WTC11 (cell line): ENCODE measurements around the gene CD3E. TPM values are rescaled to one million over a fixed set of nuclear protein-coding genes. Genes with fewer than 3 reads are reported as not detected.

Experiments used
- ATAC-seq: fragments of 200-7000 bp; cut with Tn5 transposase; 2 replicates; pipeline ENCODE4 v1.10.0; 2021; ENCODE audit warnings: mild to moderate bottlenecking, moderate library complexity
- Bru-seq: library from RNA; stranded (reverse); fragments of 400-500 nt; gene quantifications from one replicate; lab custom pipeline; 2021; lab: Mats Ljungman, UMichigan
- CTCF ChIA-PET: fragments of 300-600 bp; sonication (Branson Sonifier 250); formaldehyde crosslinking; loops from one replicate; lab custom pipeline; 2021; ENCODE audit warnings: antibody characterized with exemption; lab: Charles Lee
- POLR2A ChIA-PET: fragments of 350-600 bp; sonication (Branson Sonifier 250); formaldehyde crosslinking; loops from one replicate; lab custom pipeline; 2021; ENCODE audit warnings: antibody characterized with exemption; lab: Charles Lee
- DNase-seq: peaks from one replicate; pipeline ENCODE4 v3.0.0; 2021; ENCODE audit warnings: low spot score
- H3K27ac Mint-ChIP-seq: 2 replicates; pipeline ENCODE4 v1.8.0; 2021; ENCODE audit warnings: mixed read lengths
- H3K27me3 Mint-ChIP-seq: 2 replicates; pipeline ENCODE4 v1.8.0; 2021; ENCODE audit warnings: low read depth, mild to moderate bottlenecking, moderate library complexity, mixed read lengths
- H3K36me3 Mint-ChIP-seq: 2 replicates; pipeline ENCODE4 v1.8.0; 2021; ENCODE audit warnings: mixed read lengths
- H3K4me1 Mint-ChIP-seq: 2 replicates; pipeline ENCODE4 v1.8.0; 2022; ENCODE audit warnings: mixed read lengths
- H3K4me3 Mint-ChIP-seq: 2 replicates; pipeline ENCODE4 v1.8.0; 2021; ENCODE audit warnings: mild to moderate bottlenecking, moderate library complexity, mixed read lengths
- H3K9me3 Mint-ChIP-seq: 2 replicates; pipeline ENCODE4 v1.8.0; 2021; ENCODE audit warnings: mixed read lengths
- ATF2 ChIP-seq: sonication (generic); formaldehyde crosslinking; IDR thresholded peaks from 2 replicates; pipeline ENCODE4 v1.8.1; 2022; ENCODE audit warnings: low read depth, missing genetic modification reagents, borderline replicate concordance
- ATF3 ChIP-seq: sonication (generic); formaldehyde crosslinking; conservative IDR thresholded peaks from 2 replicates; pipeline ENCODE4 v1.8.1; 2022; ENCODE audit warnings: mild to moderate bottlenecking, missing genetic modification reagents
- CREM ChIP-seq: sonication (generic); formaldehyde crosslinking; IDR thresholded peaks from 2 replicates; pipeline ENCODE4 v1.8.1; 2022; ENCODE audit warnings: mild to moderate bottlenecking, missing genetic modification reagents, moderate library complexity
- E2F1 ChIP-seq: sonication (generic); formaldehyde crosslinking; IDR thresholded peaks from 2 replicates; pipeline ENCODE4 v1.8.0; 2022; ENCODE audit warnings: mild to moderate bottlenecking, missing genetic modification reagents
- ETV6 ChIP-seq: sonication (generic); formaldehyde crosslinking; IDR thresholded peaks from 2 replicates; pipeline ENCODE4 v1.8.1; 2022; ENCODE audit warnings: mild to moderate bottlenecking, missing genetic modification reagents
- GABPB1 ChIP-seq: sonication (generic); formaldehyde crosslinking; IDR thresholded peaks from 2 replicates; pipeline ENCODE4 v1.8.1; 2023; ENCODE audit warnings: mild to moderate bottlenecking, missing genetic modification reagents
- HMGXB4 ChIP-seq: sonication (generic); formaldehyde crosslinking; IDR thresholded peaks from 2 replicates; pipeline ENCODE4 v1.8.1; 2023; ENCODE audit warnings: mild to moderate bottlenecking, moderate library complexity, missing genetic modification reagents
- JAZF1 ChIP-seq: fragments of 250-450 bp; sonication (Bioruptor Pico); IDR thresholded peaks from 2 replicates; pipeline ENCODE4 v1.9.0; 2021; ENCODE audit warnings: moderate library complexity, mild to moderate bottlenecking, inconsistent platforms
- TEAD1 ChIP-seq: sonication (generic); formaldehyde crosslinking; IDR thresholded peaks from 2 replicates; pipeline ENCODE4 v1.8.0; 2022; ENCODE audit warnings: mild to moderate bottlenecking, missing genetic modification reagents
- ZNF121 ChIP-seq: sonication (generic); formaldehyde crosslinking; IDR thresholded peaks from 2 replicates; pipeline ENCODE4 v1.8.0; 2023; ENCODE audit warnings: missing genetic modification reagents
- ZNF423 ChIP-seq: fragments of 250-450 bp; sonication (Bioruptor Pico); IDR thresholded peaks from 2 replicates; pipeline ENCODE4 v2.1.2; 2022; ENCODE audit warnings: mild to moderate bottlenecking, moderate library complexity
- ZNF425 ChIP-seq: fragments of 250-450 bp; sonication (Bioruptor Pico); conservative IDR thresholded peaks from 2 replicates; pipeline ENCODE4 v1.9.0; 2021; ENCODE audit warnings: mild to moderate bottlenecking
- ZNF671 ChIP-seq: fragments of 250-450 bp; sonication (Bioruptor Pico); IDR thresholded peaks from 2 replicates; pipeline ENCODE4 v1.8.0; 2021; ENCODE audit warnings: mild to moderate bottlenecking
- long read RNA-seq, 3 experiments: library from RNA in 1 of 3; library from capped mRNA in 1 of 3; library from polyadenylated mRNA in 1 of 3; unstranded in 2 of 3; stranded (forward) in 1 of 3; transcript quantifications; one replicate each; pipeline ENCODE4 v2.0.0, GENCODE V29; 2021
- total RNA-seq: library from RNA; stranded (reverse); gene quantifications from 3 replicates; pipeline ENCODE4 v1.2.3, GENCODE V29; 2021
- TF ChIP-seq, protein P1 (sequence below): fragments of 250-450 bp; sonication (Bioruptor Pico); IDR thresholded peaks from 2 replicates; pipeline ENCODE4 v1.9.0; 2021; ENCODE audit warnings: mild to moderate bottlenecking
- TF ChIP-seq, protein P2 (sequence below): sonication (generic); formaldehyde crosslinking; IDR thresholded peaks from 2 replicates; pipeline ENCODE4 v1.8.0; 2022; ENCODE audit warnings: missing genetic modification reagents
- TF ChIP-seq, protein P3 (sequence below): sonication (generic); formaldehyde crosslinking; IDR thresholded peaks from 2 replicates; pipeline ENCODE4 v1.8.1; 2022; ENCODE audit warnings: low read depth, mild to moderate bottlenecking, moderate library complexity, missing genetic modification reagents, borderline replicate concordance

The CD3E gene
- total RNA-seq (0.85 to 1.0 TPM (median 0.87 TPM) in 3 replicates), Bru-seq, nascent RNA (percentile 4 among the genes with signal in this experiment)
- long read RNA-seq, experiment 1: 0 reads
- long read RNA-seq, experiment 2: 0 reads
- long read RNA-seq, experiment 3: 0 reads

GRCh38 chr11:118304568-118305248 lies at the start of gene CD3E:
Gene CD3E (plus strand): TSS chr11:118304730. CDS start chr11:118304953, 223 bp downstream.
- CTCF ChIA-PET: interaction anchor here (1.3 to 2.3 kb wide), 2 partner anchors 9 to 106 kb away, joined by 4 to 10 read pairs; no protein-coding TSS in a partner anchor
- Mint-ChIP-seq H3K27me3 (peaks cover 13% of the 10 kb centered on the region), H3K4me3 (no peak within 1 kb of the TSS), H3K36me3 (no peaks in the 10 kb centered on the region), H3K9me3 (no peaks in the 10 kb centered on the region), H3K27ac (no peak within 1 kb of the TSS), H3K4me1 (peaks cover 5% of the 10 kb centered on the region)
- ATAC-seq (no peak), DNase-seq (no peak)
- POLR2A ChIA-PET: no interaction called here
- no peak for TF ChIP-seq HMGXB4

- Mint-ChIP-seq H3K27me3 (peaks cover 83% of the 10 kb centered on the region), H3K4me1 (peaks cover 7% of the 10 kb centered on the region), H3K4me3 (no peak overlapping the region), H3K9me3 (peaks cover 9% of the 10 kb centered on the region), H3K27ac (no peak overlapping the region), H3K36me3 (no peaks in the 10 kb centered on the region)
- ChIA-PET POLR2A (no interaction called here), CTCF (interaction anchor here (1.8 kb wide), 1 partner anchor 60 kb away, joined by 5 read pairs; no protein-coding TSS in a partner anchor)
- ATAC-seq (peak; percentile 53), DNase-seq (no peak)
- TF ChIP-seq, protein P1, sequence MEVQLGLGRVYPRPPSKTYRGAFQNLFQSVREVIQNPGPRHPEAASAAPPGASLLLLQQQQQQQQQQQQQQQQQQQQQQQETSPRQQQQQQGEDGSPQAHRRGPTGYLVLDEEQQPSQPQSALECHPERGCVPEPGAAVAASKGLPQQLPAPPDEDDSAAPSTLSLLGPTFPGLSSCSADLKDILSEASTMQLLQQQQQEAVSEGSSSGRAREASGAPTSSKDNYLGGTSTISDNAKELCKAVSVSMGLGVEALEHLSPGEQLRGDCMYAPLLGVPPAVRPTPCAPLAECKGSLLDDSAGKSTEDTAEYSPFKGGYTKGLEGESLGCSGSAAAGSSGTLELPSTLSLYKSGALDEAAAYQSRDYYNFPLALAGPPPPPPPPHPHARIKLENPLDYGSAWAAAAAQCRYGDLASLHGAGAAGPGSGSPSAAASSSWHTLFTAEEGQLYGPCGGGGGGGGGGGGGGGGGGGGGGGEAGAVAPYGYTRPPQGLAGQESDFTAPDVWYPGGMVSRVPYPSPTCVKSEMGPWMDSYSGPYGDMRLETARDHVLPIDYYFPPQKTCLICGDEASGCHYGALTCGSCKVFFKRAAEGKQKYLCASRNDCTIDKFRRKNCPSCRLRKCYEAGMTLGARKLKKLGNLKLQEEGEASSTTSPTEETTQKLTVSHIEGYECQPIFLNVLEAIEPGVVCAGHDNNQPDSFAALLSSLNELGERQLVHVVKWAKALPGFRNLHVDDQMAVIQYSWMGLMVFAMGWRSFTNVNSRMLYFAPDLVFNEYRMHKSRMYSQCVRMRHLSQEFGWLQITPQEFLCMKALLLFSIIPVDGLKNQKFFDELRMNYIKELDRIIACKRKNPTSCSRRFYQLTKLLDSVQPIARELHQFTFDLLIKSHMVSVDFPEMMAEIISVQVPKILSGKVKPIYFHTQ (CRISPR knock-in tag): no peak
- TF ChIP-seq GABPB1 (CRISPR knock-in tag) (no peak), ZNF671 (CRISPR knock-in tag) (no peak), ATF2 (no peak), HMGXB4 (no peak), TEAD1 (no peak), ETV6 (CRISPR knock-in tag) (no peak), E2F1 (CRISPR knock-in tag) (no peak), ZNF121 (no peak), CREM (CRISPR knock-in tag) (no peak), ZNF425 (CRISPR knock-in tag) (no peak), ZNF423 (CRISPR knock-in tag) (no peak), JAZF1 (no peak), ATF3 (CRISPR knock-in tag) (no peak)
- TF ChIP-seq, protein P2, sequence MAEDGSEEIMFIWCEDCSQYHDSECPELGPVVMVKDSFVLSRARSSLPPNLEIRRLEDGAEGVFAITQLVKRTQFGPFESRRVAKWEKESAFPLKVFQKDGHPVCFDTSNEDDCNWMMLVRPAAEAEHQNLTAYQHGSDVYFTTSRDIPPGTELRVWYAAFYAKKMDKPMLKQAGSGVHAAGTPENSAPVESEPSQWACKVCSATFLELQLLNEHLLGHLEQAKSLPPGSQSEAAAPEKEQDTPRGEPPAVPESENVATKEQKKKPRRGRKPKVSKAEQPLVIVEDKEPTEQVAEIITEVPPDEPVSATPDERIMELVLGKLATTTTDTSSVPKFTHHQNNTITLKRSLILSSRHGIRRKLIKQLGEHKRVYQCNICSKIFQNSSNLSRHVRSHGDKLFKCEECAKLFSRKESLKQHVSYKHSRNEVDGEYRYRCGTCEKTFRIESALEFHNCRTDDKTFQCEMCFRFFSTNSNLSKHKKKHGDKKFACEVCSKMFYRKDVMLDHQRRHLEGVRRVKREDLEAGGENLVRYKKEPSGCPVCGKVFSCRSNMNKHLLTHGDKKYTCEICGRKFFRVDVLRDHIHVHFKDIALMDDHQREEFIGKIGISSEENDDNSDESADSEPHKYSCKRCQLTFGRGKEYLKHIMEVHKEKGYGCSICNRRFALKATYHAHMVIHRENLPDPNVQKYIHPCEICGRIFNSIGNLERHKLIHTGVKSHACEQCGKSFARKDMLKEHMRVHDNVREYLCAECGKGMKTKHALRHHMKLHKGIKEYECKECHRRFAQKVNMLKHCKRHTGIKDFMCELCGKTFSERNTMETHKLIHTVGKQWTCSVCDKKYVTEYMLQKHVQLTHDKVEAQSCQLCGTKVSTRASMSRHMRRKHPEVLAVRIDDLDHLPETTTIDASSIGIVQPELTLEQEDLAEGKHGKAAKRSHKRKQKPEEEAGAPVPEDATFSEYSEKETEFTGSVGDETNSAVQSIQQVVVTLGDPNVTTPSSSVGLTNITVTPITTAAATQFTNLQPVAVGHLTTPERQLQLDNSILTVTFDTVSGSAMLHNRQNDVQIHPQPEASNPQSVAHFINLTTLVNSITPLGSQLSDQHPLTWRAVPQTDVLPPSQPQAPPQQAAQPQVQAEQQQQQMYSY (CRISPR knock-in tag): no peak
- TF ChIP-seq, protein P3, sequence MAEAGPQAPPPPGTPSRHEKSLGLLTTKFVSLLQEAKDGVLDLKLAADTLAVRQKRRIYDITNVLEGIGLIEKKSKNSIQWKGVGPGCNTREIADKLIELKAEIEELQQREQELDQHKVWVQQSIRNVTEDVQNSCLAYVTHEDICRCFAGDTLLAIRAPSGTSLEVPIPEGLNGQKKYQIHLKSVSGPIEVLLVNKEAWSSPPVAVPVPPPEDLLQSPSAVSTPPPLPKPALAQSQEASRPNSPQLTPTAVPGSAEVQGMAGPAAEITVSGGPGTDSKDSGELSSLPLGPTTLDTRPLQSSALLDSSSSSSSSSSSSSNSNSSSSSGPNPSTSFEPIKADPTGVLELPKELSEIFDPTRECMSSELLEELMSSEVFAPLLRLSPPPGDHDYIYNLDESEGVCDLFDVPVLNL: no peak
These were observed 46.1 kb upstream of the CD3E start for GRCh38 chr11:118258410-118258809.
